GM10266 (cell line): ENCODE measurements around the gene ZNF776.

Source experiments
- DNase-seq: peaks from one replicate; pipeline ENCODE4 v3.0.0; 2012; ENCODE audit errors: extremely low spot score
- CTCF ChIP-seq: IDR thresholded peaks from 2 replicates; pipeline ENCODE4 v1.5.1; 2012; ENCODE audit warnings: mild to moderate bottlenecking, low read depth; ENCODE audit not compliant: control insufficient read depth, insufficient read depth; ENCODE audit errors: missing control alignments

The ZNF776 gene

GRCh38 chr19:57802269-57802668 is 55.7 kb downstream of the ZNF776 start:
- TF ChIP-seq CTCF, result peak; percentile 53
- DNase-seq, result no peak

DNA sequence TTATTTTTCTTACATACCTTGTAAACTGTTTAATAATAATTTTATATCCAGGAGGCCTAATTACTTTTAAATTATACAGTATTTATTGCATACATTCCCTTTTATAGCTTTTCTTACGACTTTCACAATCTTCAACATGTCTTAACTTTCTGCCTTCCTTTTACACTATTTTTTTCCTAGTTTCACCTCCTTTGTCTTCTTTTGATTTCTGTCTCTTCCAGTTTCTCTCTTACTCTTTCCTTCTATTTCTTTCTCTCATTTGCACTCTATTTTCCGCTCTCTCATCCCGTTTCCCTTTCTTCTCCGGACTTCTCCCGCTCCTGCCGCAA is 56.6 kb downstream of the ZNF776 start:
- DNase-seq, result no peak

GRCh38 chr19:57803594-57804325 is 57.1 kb downstream of the ZNF776 start:
- no peak for DNase-seq
- no peak for TF ChIP-seq CTCF

More for the DNA sequence above, 56.6 kb downstream of the ZNF776 start:
- no peak for TF ChIP-seq CTCF

DNA sequence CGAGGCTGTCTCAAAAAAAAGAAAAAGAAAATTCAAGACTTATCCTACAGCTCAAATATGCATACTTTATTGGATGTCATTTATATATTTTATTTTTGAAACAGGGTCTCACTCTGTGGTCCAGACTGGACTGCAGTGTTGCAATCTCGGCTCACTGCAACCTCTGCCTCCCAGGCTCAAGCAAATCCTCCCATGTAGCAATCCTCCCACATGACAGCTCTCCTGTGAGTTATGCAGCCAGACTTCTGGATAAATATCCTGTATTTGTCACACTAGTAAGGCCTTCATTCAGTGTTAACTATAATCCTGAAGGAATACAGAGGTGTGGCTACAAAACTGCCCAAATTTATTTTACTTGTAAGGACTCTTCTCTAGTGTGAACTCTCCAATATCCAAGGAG is 60.9 kb downstream of the ZNF776 start:
- TF ChIP-seq CTCF, result no peak
- no peak for DNase-seq
